GM19438 (cell line): ENCODE results near the gene KLKB1.

Experiments used
- ATAC-seq: cut with Tn5 transposase; IDR thresholded peaks from one replicate; pipeline ENCODE4 v1.9.1; 2021; ENCODE audit warnings: low read depth; ENCODE audit not compliant: unreplicated experiment

The KLKB1 gene

GRCh38 chr4:186304866-186305505 lies 77.7 kb downstream of the KLKB1 start:
- ATAC-seq = no peak

- no peak for ATAC-seq
Observed at GRCh38 chr4:186307497-186307896, 80.2 kb downstream of the KLKB1 start.

GRCh38 chr4:186307916-186308315 lies 80.6 kb downstream of the KLKB1 start:
- ATAC-seq = no peak
